HUES48 (cell line): Measurements from ENCODE around the gene MARK1.

Source experiments
- H3K27ac ChIP-seq: one replicate; pipeline ENCODE4 v1.7.0; 2013; ENCODE audit warnings: low read depth, low read length, inconsistent platforms
- H3K27me3 ChIP-seq: 2 replicates; pipeline ENCODE4 v1.6.1; 2013; ENCODE audit warnings: mild to moderate bottlenecking, low read length; ENCODE audit not compliant: control insufficient read depth, insufficient read depth
- H3K36me3 ChIP-seq: 2 replicates; pipeline ENCODE4 v1.6.1; 2013; ENCODE audit warnings: low read length; ENCODE audit not compliant: control insufficient read depth, insufficient read depth
- H3K4me1 ChIP-seq: 2 replicates; pipeline ENCODE4 v1.6.1; 2013; ENCODE audit warnings: mild to moderate bottlenecking, low read length; ENCODE audit not compliant: control insufficient read depth, insufficient read depth
- H3K4me3 ChIP-seq: 2 replicates; pipeline ENCODE4 v1.5.1; 2013; ENCODE audit warnings: mild to moderate bottlenecking, low read depth, low read length
- H3K9ac ChIP-seq: 2 replicates; pipeline ENCODE4 v1.6.1; 2013; ENCODE audit warnings: mild to moderate bottlenecking, low read depth, low read length, moderate library complexity
- H3K9me3 ChIP-seq: 2 replicates; pipeline ENCODE4 v1.6.1; 2013; ENCODE audit warnings: low read length; ENCODE audit not compliant: control insufficient read depth, insufficient read depth

Gene MARK1

DNA sequence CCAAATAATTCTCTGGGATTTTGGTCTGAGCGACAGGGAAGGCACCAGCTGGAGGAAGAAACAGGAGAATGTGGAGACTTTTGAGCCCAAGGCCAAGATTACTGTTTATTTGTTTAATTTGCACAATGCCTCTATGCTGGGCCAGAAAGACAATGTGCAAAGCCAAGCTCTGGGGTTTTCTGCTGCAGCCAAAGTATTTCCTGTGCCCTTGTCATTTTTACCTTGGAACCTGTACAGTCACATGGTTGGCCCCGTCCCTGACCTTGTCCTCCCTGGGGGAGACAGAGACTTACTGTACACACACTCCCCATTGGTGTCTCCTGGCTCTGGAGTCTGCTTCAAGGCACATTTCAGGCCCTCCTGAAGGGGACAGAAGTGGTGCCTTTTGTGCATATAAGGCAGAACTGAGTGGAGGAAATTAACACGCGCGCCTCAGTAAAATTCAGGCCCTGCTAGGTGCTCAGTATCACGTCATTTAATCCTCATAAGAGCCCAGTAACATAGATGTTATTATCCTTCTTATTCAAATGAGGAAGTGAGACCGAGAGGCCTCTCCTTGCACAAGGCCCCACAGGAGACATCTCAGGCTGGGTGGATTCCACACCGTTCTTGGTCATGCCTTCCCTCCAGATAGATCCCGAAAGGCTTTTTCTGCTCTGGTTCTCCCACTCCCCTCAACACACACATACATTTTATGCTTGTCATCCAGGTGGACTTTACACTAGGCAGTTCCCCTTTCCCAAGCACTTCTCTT is 183.3 kb downstream of the MARK1 start:
- Histone ChIP-seq H3K27ac (no peak overlapping the region), H3K4me1 (no peaks in the 10 kb centered on the region), H3K36me3 (no peaks in the 10 kb centered on the region), H3K27me3 (no peaks in the 10 kb centered on the region), H3K4me3 (no peak overlapping the region), H3K9ac (no peak overlapping the region), H3K9me3 (peaks cover 13% of the 10 kb centered on the region)
